ENCODE results near the gene TMUB1.
A peak's percentile ranks its signal among the peaks of the same experiment; 100 is the strongest.

GRCh38 chr7:151091431-151091830 lies 8.1 kb upstream of the TMUB1 start:
- TF ChIP-seq CTCF (IDR thresholded peaks at IDR 0.05) (peak in 4 of 6 experiments; percentile 13 to 34 (median 31)), POLR2A (IDR thresholded peaks at IDR 0.05) (no peak)
